GM12875 (cell line): ENCODE results near the gene FXYD7.

Experiments used
- H3K4me3 ChIP-seq: one replicate; pipeline ENCODE4 v1.5.1; 2011; ENCODE audit warnings: low read depth, low read length, control low read depth
- CTCF ChIP-seq: IDR thresholded peaks from 2 replicates; pipeline ENCODE4 v1.5.1; 2011; ENCODE audit warnings: low read depth, mild to moderate bottlenecking, control low read depth, inconsistent platforms, low read length, moderate library complexity, borderline replicate concordance; ENCODE audit not compliant: insufficient read depth

The FXYD7 gene

GRCh38 chr19:35162471-35163326 is 19.6 kb downstream of the FXYD7 start:
- TF ChIP-seq CTCF = no peak
- H3K4me3 ChIP-seq = no peak overlapping the region

- no peak for TF ChIP-seq CTCF
- H3K4me3 ChIP-seq = no peak overlapping the region
Measured at GRCh38 chr19:35164418-35164817, 21.4 kb downstream of the FXYD7 start.

- no peak overlapping the region for H3K4me3 ChIP-seq
- TF ChIP-seq CTCF = no peak
Measured at GRCh38 chr19:35165200-35166058, 22.4 kb downstream of the FXYD7 start.

GRCh38 chr19:35166100-35167063 is 23.3 kb downstream of the FXYD7 start:
- no peak for TF ChIP-seq CTCF
- no peak overlapping the region for H3K4me3 ChIP-seq

- H3K4me3 ChIP-seq = no peak overlapping the region
- TF ChIP-seq CTCF = no peak
Measured at GRCh38 chr19:35167251-35168119, 24.4 kb downstream of the FXYD7 start.

- no peak for TF ChIP-seq CTCF
- H3K4me3 ChIP-seq = no peak overlapping the region
Measured at GRCh38 chr19:35168196-35168595, 25.1 kb downstream of the FXYD7 start.
